ENCODE measurements around the gene LIMK2. TPM values are rescaled to one million over a fixed set of nuclear protein-coding genes. Genes with fewer than 3 reads are reported as not detected.
A peak's percentile ranks its signal among the peaks of the same experiment; 100 is the strongest.
"Not testable (repeated sequence)": the region's sequence is repeated elsewhere in the genome, so short reads cannot be mapped to it uniquely, and the experiment has no call there.

LIMK2 gene
- total RNA-seq, 2 donors from 2014 or later = 20.7 to 25.3 TPM

DNA sequence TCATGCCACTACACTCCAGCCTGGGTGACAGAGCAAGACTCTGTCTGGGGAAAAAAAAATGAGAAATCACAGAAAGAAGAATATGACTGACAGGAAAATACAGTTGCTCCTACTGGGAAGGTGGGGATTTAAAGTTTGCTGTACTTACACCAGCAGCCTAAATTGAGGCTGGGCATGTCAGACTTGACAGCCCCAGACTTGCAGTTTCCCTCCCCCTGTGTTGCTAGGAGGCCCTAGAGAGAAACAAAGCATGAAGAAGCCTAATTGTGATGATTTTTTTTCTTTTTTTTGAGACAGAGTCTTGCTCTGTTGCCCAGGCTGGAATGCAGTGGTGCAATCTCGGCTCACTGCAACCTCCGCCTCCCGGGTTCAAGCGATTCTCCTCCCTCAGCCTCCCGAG is 17.4 kb upstream of the LIMK2 start:
- not testable (repeated sequence) for H3K27me3 Mint-ChIP-seq; H3K4me3 Mint-ChIP-seq; H3K4me1 Mint-ChIP-seq; H3K36me3 Mint-ChIP-seq (ENCODE audit: low read depth); H3K27ac Mint-ChIP-seq; H3K9me3 ChIP-seq (ENCODE audit: control insufficient read depth, low read length, poor library complexity, severe bottlenecking); DNase-seq; ATAC-seq

DNA sequence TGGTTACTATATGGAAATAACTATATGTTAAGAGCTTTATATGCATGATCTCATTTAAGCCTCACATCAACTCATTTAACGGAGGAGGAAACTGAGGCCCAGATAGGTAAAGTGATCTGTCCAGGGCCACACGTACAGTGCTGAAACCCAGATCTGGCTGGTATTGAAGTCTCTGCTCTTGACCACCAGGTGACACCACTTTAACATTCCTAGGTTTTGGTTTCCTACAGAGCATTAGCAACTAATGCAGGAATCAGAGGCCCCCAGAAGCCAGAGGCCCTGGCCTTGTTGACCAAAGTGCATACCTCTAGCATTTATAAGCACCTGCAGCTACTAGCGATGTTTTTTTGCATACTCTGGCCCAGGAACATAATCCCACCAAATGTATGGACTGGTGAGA is 12.9 kb upstream of the LIMK2 start:
- H3K9me3 ChIP-seq (ENCODE audit: control insufficient read depth, low read length, poor library complexity, severe bottlenecking) = no peaks in the 10 kb centered on the region
- Mint-ChIP-seq H3K27ac (no peak overlapping the region), H3K4me1 (no peaks in the 10 kb centered on the region), H3K36me3 (ENCODE audit: low read depth) (peaks cover 8% of the 10 kb centered on the region), H3K4me3 (no peak overlapping the region), H3K27me3 (no peaks in the 10 kb centered on the region)
- no peak for ATAC-seq
- DNase-seq = no peak

DNA sequence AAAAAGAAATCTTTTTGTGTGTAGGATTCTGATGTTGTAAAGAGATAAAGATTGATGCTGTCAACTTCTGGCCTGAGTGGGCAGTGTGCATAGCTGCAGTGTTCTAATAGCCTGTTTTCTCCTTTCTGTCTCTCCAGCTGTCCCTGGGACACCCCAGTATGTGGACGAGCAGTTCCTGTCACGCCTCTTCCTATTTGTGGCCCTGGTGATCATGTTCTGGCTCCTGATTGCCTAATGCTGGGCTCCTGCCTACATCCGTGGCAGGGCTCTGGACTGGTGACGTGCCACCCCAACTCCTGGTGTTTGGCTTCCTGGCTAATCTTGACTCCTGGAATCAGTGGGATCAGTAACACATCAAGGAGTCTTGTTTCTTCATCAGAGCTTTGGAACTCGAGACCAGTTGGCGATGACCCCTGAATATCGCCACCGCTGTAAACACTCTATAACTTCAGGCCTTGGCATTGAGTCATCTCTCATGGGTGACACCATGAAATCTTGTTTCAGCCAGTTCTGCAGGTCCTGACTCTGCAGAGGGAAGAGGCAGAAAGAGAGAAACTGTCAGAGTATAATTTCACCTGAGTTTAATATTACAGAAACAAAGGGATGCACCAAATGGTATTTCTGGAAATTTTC is 7.6 kb upstream of the LIMK2 start:
- not testable (repeated sequence) for H3K9me3 ChIP-seq (ENCODE audit: control insufficient read depth, low read length, poor library complexity, severe bottlenecking); H3K4me1 Mint-ChIP-seq; ATAC-seq; H3K4me3 Mint-ChIP-seq; DNase-seq; H3K27me3 Mint-ChIP-seq; H3K27ac Mint-ChIP-seq; H3K36me3 Mint-ChIP-seq (ENCODE audit: low read depth)

DNA sequence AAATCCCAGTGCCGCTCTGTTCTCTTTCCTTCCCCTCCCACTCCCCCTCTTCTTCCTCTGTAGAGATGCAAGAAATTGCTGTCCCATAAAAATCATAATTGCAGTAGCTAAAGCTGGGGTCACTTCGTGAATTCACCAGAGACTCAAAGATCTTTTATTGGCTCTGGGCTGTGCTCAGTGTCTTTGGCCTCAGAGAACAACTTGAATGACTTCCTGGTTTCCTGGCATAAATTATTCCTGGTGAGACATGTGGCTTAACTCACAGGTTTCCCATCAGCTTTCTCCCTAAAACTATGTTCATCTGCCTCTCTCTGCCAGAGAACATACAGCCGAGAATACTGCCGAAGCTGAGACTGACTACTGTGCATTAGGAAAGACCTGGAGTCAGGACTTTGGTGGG is 7.0 kb upstream of the LIMK2 start:
- DNase-seq; H3K27ac Mint-ChIP-seq; H3K27me3 Mint-ChIP-seq; H3K4me1 Mint-ChIP-seq; H3K36me3 Mint-ChIP-seq (ENCODE audit: low read depth); ATAC-seq; H3K9me3 ChIP-seq (ENCODE audit: control insufficient read depth, low read length, poor library complexity, severe bottlenecking); H3K4me3 Mint-ChIP-seq: not testable (repeated sequence)

DNA sequence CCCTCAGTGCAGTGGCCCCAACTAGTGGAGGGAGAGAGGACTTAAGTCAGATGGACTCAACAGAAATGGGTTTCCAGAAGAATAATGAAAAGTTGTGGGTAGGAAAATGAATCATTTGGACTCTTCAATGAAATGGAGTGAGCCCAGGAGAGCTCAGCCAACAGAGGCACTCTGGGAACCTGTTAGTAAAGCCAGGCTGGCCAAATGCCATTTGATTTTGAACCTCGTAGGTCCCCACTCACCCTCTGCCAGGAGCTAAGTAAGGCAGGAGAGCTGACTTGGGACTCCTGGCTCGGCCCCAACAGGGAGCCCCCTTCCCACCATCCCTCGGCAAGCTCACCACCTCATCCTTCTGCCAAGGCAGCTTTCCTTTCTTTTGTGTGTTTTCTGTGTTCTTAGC is 5.6 kb upstream of the LIMK2 start:
- H3K36me3 Mint-ChIP-seq (ENCODE audit: low read depth); H3K4me3 Mint-ChIP-seq; DNase-seq; H3K9me3 ChIP-seq (ENCODE audit: control insufficient read depth, low read length, poor library complexity, severe bottlenecking); ATAC-seq; H3K27me3 Mint-ChIP-seq: not testable (repeated sequence)
- peak overlapping the region; percentile 74 for H3K27ac Mint-ChIP-seq
- peaks cover 18% of the 10 kb centered on the region for H3K4me1 Mint-ChIP-seq

DNA sequence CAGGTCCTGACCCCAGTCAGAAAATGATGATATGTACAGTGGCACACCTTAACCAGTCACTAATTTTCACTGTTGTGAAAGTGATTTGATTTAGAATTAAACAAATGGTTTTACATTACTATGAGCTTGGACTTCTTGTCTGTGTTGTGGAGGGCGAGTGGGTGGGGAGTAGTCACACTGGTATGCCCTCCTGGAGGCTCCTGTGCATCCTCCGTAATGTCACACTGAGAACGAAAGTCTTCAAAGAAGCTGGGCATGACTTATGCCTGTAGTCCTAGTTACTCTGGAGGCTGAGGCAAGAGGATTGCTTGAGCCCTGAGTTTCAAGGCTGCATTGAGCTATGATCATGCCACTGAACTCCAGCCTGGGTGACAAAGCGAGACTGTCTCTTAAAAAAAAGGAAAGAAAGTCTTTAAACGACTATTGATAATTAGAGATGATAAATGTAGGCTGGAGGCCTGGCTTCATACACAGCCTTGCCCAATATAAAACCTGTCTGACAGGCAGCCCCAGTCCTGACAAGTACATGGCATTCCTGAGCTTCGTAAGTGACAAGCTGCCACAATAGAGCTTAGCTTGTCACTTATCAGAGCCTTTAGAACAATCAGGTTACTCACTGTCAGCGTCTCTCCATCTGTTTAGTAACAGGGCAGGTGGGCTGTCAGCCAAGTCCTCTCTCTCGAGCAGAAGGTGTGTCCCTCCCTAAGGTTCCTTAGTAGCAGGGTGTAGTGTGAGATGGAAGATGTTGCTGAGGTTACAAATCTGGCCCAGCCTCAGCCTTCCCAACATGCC is 5.0 kb upstream of the LIMK2 start:
- Mint-ChIP-seq H3K36me3 (ENCODE audit: low read depth) (peaks cover 2% of the 10 kb centered on the region), H3K27me3 (no peaks in the 10 kb centered on the region), H3K4me1 (peaks cover 24% of the 10 kb centered on the region), H3K4me3 (no peak overlapping the region), H3K27ac (peak overlapping the region; percentile 74)
- DNase-seq (no peak), ATAC-seq (no peak)
- H3K9me3 ChIP-seq (ENCODE audit: control insufficient read depth, low read length, poor library complexity, severe bottlenecking) = no peaks in the 10 kb centered on the region

DNA sequence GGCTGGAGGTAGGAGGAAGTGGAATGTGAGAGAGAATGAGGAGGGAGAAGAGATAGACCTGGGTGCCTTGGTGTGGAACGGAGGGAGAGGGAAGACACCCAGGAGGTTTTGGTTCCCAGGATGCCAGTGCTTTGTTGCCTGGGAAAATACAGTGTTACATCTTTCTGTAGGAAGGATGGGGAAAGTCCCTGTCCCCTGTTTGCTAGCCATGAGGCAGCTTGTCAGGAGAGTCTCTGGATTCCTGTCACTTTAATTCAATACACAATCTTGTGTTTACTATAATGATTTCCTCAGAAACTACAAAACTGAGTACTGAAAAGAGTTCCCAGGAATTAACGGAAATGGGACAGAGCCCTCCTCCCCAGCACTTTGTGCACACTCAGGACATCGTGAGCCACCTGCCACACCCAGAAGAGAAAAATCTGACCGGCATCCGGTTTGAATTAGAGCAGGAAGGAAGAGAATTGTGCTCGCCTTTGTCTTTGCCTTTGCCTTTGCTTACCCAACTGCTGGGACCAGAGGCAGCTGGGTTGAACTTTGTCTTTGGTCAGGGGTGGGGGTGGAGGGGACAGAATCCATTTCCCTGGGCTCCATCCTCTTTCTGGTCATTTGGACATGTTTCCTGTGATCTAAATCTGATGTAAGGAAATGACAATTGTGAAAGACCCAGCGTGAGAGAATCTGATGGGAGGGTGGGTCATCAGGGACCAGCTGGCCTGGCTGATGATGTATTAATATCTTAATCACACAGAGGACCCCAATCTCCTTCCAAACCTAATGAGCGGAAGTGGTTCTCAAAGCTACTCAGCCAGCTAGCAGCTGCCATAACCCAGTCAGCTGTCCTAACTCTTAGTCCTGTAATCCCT is 1.3 kb upstream of the LIMK2 start:
- H3K27ac Mint-ChIP-seq = peak overlapping the region; percentile 88

DNA sequence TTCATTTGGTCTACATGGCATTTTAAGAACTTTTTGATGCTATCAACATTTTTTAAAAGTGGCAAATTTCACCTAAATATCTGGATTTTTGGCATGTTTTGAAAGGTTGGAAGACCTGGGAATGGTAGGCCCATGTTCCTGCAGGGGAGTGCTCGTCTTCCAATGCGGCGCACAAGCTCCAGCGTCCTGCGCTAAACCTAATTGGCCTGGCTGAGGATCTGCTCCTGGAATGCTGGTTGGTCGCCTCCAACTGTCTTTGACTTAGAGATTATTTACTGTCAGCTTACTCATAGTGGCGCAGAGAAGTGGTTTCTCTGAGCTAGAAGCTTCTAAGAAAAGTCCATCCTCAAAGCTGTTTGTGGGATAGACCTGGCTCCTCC is 626 bp upstream of the LIMK2 start:
- no peak for DNase-seq
- ATAC-seq = no peak
- Mint-ChIP-seq H3K27me3 (no peaks in the 10 kb centered on the region), H3K4me1 (peaks cover 47% of the 10 kb centered on the region), H3K4me3 (peak overlapping the region; percentile 91), H3K36me3 (ENCODE audit: low read depth) (no peaks in the 10 kb centered on the region), H3K27ac (peak overlapping the region; percentile 88)
- no peaks in the 10 kb centered on the region for H3K9me3 ChIP-seq (ENCODE audit: control insufficient read depth, low read length, poor library complexity, severe bottlenecking)

More for the DNA sequence above, 1.3 kb upstream of the LIMK2 start:
- H3K4me3 Mint-ChIP-seq = peak overlapping the region; percentile 91
- ATAC-seq (no peak), DNase-seq (no peak)
- H3K9me3 ChIP-seq (ENCODE audit: control insufficient read depth, low read length, poor library complexity, severe bottlenecking) = no peaks in the 10 kb centered on the region
- H3K4me1 Mint-ChIP-seq = peaks cover 41% of the 10 kb centered on the region
- H3K36me3 Mint-ChIP-seq (ENCODE audit: low read depth) = no peaks in the 10 kb centered on the region
- H3K27me3 Mint-ChIP-seq = no peaks in the 10 kb centered on the region

DNA sequence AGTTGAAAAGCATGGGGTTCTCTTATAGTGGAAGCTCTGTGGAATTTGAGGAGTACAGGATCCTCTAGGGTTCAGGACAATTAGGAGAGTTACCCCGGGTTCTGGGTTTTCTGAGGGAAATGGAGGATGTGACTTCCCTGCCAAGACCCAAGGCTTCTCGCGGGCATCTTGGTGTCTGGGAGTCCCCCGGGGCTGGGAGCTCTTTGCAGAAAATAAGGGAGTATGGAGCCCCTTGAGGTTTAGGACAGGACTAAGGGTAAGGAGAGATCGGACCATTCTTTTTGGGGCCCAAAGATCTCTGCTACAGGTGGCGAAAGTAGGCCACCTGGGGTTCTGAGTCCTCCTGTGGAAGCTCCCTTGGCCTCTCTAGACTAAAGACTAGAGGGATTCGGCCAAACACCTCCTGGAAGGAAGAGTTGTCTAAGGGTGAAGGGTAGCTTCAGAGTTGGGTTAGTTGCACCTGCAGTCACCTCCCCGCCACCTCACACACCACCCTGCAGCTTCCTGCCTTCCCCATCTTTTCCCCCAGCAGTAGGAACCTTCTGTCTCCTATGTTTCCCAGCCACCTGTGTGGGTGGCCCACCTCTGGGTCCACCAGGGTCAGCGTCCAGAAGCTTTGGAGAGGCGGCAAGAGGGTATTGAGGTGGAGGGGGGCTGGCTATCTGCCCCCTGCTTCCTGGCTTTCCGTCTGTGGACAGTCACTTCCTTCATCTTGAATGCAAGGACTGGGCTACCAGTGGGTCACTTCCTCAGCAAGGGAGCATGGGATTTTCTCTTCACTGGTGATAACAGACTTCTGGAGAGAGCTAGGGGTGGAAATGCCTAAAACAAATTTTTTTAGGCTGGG is 908 bp downstream of the LIMK2 start:
- Mint-ChIP-seq H3K4me1 (peaks cover 51% of the 10 kb centered on the region), H3K36me3 (ENCODE audit: low read depth) (no peaks in the 10 kb centered on the region), H3K27me3 (no peaks in the 10 kb centered on the region), H3K27ac (peak overlapping the region; percentile 88), H3K4me3 (peak overlapping the region; percentile 91)
- no peaks in the 10 kb centered on the region for H3K9me3 ChIP-seq (ENCODE audit: control insufficient read depth, low read length, poor library complexity, severe bottlenecking)
- DNase-seq = no peak
- ATAC-seq = no peak

DNA sequence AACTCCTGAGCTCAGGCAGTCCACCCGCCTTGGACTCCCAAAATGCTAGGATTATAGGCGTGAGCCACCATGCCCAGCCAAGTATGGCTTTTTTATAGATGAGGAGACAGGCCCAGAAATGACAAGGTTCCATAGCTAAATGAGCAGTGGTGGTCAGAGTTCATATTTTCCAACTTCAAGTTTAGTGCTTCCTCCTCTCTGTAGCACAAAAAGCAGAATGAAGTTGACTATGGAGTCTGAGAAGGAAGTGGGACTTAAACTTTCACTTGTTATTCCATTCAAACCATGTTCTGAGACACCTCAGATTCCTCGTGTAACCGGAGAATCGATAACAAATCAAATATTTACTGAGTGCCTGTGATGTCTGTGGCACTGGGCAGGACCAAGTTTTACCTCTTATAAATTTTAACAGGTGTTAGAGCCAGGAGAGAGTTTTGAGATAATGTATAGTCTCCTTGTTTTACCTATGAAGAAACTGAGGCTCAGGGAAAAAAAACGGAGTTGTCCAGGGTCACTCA is 3.0 kb downstream of the LIMK2 start:
- ATAC-seq (no peak), DNase-seq (no peak)
- H3K27me3 Mint-ChIP-seq = no peaks in the 10 kb centered on the region
- no peak overlapping the region for H3K4me3 Mint-ChIP-seq
- H3K9me3 ChIP-seq (ENCODE audit: control insufficient read depth, low read length, poor library complexity, severe bottlenecking) = no peaks in the 10 kb centered on the region
- peak overlapping the region; percentile 72 for H3K27ac Mint-ChIP-seq
- peaks cover 55% of the 10 kb centered on the region for H3K4me1 Mint-ChIP-seq
- no peaks in the 10 kb centered on the region for H3K36me3 Mint-ChIP-seq (ENCODE audit: low read depth)

DNA sequence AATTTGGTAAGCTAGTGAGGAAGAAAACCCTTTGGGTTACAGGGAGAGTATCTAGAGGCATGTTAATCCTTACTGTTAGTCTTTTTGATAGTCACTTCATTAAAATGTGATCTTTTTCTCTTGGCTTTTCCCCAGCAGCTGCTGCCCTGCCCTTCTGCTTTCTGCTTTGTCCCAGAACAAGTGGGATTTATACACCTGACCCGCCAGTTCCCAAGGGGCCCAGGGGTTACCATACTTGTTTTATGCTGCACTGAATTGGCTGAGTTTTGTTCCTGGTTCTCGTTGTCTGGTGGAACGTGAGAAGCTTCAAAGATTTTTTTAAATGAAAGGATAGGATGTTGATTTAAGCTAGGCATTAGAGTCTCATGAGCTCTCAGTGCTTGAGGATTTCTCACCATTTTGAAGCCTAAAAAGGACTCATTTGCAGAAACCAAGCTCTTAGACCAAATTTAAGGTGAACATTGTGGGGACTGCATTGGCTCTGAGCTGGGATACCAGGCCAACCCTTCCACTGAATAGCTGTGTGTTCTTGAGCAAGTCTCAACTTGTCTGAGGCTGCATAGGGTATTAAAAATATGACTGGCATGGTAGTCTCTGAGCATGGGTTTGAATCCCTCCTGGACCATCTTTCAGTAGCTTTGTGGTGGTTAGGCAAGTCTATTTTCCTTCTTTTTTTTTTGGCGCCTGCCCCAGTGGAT is 6.6 kb downstream of the LIMK2 start:
- H3K4me1 Mint-ChIP-seq = peaks cover 51% of the 10 kb centered on the region
- H3K27ac Mint-ChIP-seq = peak overlapping the region; percentile 70
- H3K27me3 Mint-ChIP-seq = no peaks in the 10 kb centered on the region
- DNase-seq (no peak), ATAC-seq (no peak)
- no peaks in the 10 kb centered on the region for H3K36me3 Mint-ChIP-seq (ENCODE audit: low read depth)
- H3K4me3 Mint-ChIP-seq = no peak overlapping the region
- no peaks in the 10 kb centered on the region for H3K9me3 ChIP-seq (ENCODE audit: control insufficient read depth, low read length, poor library complexity, severe bottlenecking)

DNA sequence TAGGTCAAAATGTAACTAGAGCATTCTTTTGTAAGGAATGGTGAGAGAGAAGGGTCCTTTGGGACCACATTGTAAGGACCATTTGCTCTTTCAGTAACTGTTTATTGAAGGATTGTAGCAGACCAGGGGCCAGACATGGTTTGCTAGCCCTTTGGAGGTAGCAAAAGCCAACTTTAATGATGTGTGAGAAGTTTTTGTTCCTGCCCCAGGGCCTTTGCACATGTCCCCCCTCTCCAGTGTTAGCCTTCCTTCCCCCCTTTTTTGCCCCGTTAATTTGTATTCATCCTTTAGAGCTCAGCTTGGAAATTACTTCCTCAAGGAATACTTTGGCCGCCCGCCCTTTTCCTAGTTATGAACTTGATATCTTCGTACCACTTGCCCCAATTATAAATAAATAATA is 9.0 kb downstream of the LIMK2 start:
- H3K4me1 Mint-ChIP-seq = peaks cover 49% of the 10 kb centered on the region
- no peaks in the 10 kb centered on the region for H3K27me3 Mint-ChIP-seq
- no peak overlapping the region for H3K27ac Mint-ChIP-seq
- DNase-seq (no peak), ATAC-seq (no peak)
- H3K4me3 Mint-ChIP-seq = no peak overlapping the region
- peaks cover 3% of the 10 kb centered on the region for H3K36me3 Mint-ChIP-seq (ENCODE audit: low read depth)
- H3K9me3 ChIP-seq (ENCODE audit: control insufficient read depth, low read length, poor library complexity, severe bottlenecking) = no peaks in the 10 kb centered on the region
